Osteocyte (in vitro differentiated cells): Measurements from ENCODE around the gene KCNN2. TPM values are rescaled to one million over a fixed set of nuclear protein-coding genes. Genes with fewer than 3 reads are reported as not detected.
"Not testable (repeated sequence)": the region's sequence is repeated elsewhere in the genome, so short reads cannot be mapped to it uniquely, and the experiment has no call there.

Experiments used
- DNase-seq: peaks from one replicate; pipeline ENCODE4 v3.0.0; 2021; ENCODE audit warnings: mixed read lengths; ENCODE audit not compliant: unreplicated experiment; ENCODE audit errors: extremely low spot score
- H3K27ac Mint-ChIP-seq: one replicate; pipeline ENCODE4 v1.8.0; 2021; ENCODE audit warnings: mild to moderate bottlenecking, mixed read lengths; ENCODE audit not compliant: unreplicated experiment
- H3K27me3 Mint-ChIP-seq: one replicate; pipeline ENCODE4 v1.8.0; 2021; ENCODE audit warnings: mixed read lengths; ENCODE audit not compliant: unreplicated experiment
- H3K36me3 Mint-ChIP-seq: one replicate; pipeline ENCODE4 v1.8.0; 2021; ENCODE audit warnings: mixed read lengths; ENCODE audit not compliant: unreplicated experiment
- H3K4me1 Mint-ChIP-seq: one replicate; pipeline ENCODE4 v1.8.0; 2021; ENCODE audit warnings: mixed read lengths; ENCODE audit not compliant: unreplicated experiment
- H3K4me3 Mint-ChIP-seq: one replicate; pipeline ENCODE4 v1.8.0; 2021; ENCODE audit warnings: mild to moderate bottlenecking, moderate library complexity, mixed read lengths; ENCODE audit not compliant: unreplicated experiment
- H3K9me3 Mint-ChIP-seq: one replicate; pipeline ENCODE4 v1.8.0; 2021; ENCODE audit warnings: mixed read lengths; ENCODE audit not compliant: unreplicated experiment
- CTCF ChIP-seq: fragments of 200-600 bp; sonication (generic); IDR thresholded peaks from 2 replicates; pipeline ENCODE4 v1.5.0; 2021; ENCODE audit warnings: antibody characterized with exemption, mild to moderate bottlenecking, moderate library complexity
- total RNA-seq: library from RNA; stranded (reverse); gene quantifications from 2 replicates; pipeline ENCODE4 v1.2.1, GENCODE V29; 2021

Gene KCNN2
- total RNA-seq, 1 donor from 2014 or later = 0.08 TPM

GRCh38 chr5:114427204-114427603 lies 65.3 kb downstream of the KCNN2 start:
- Mint-ChIP-seq H3K4me1 (no peaks in the 10 kb centered on the region), H3K27me3 (peaks cover 22% of the 10 kb centered on the region), H3K9me3 (no peaks in the 10 kb centered on the region), H3K27ac (no peak overlapping the region), H3K36me3 (no peaks in the 10 kb centered on the region), H3K4me3 (no peak overlapping the region)
- TF ChIP-seq CTCF = no peak
- DNase-seq = no peak

GRCh38 chr5:114430532-114430931 lies 68.7 kb downstream of the KCNN2 start:
- H3K9me3 Mint-ChIP-seq = no peaks in the 10 kb centered on the region
- no peaks in the 10 kb centered on the region for H3K4me1 Mint-ChIP-seq
- no peak overlapping the region for H3K4me3 Mint-ChIP-seq
- no peak for TF ChIP-seq CTCF
- H3K36me3 Mint-ChIP-seq = no peaks in the 10 kb centered on the region
- no peak overlapping the region for H3K27ac Mint-ChIP-seq
- DNase-seq = no peak
- H3K27me3 Mint-ChIP-seq = peaks cover 17% of the 10 kb centered on the region

- not testable (repeated sequence) for H3K27ac Mint-ChIP-seq, DNase-seq, H3K4me1 Mint-ChIP-seq, H3K4me3 Mint-ChIP-seq, H3K36me3 Mint-ChIP-seq, H3K9me3 Mint-ChIP-seq
- peaks cover 16% of the 10 kb centered on the region for H3K27me3 Mint-ChIP-seq
Observed at GRCh38 chr5:114432684-114433083, 70.8 kb downstream of the KCNN2 start.

GRCh38 chr5:114434396-114435219 lies 72.7 kb downstream of the KCNN2 start:
- DNase-seq = no peak
- Mint-ChIP-seq H3K9me3 (no peaks in the 10 kb centered on the region), H3K27me3 (peaks cover 21% of the 10 kb centered on the region), H3K27ac (no peak overlapping the region), H3K4me3 (no peak overlapping the region), H3K4me1 (no peaks in the 10 kb centered on the region), H3K36me3 (no peaks in the 10 kb centered on the region)
- TF ChIP-seq CTCF = no peak

- no peaks in the 10 kb centered on the region for H3K4me1 Mint-ChIP-seq
- no peak overlapping the region for H3K27ac Mint-ChIP-seq
- no peak overlapping the region for H3K4me3 Mint-ChIP-seq
- peaks cover 25% of the 10 kb centered on the region for H3K27me3 Mint-ChIP-seq
- H3K36me3 Mint-ChIP-seq = no peaks in the 10 kb centered on the region
- DNase-seq = no peak
- TF ChIP-seq CTCF = no peak
- H3K9me3 Mint-ChIP-seq = no peaks in the 10 kb centered on the region
Observed at GRCh38 chr5:114435220-114435481, 73.3 kb downstream of the KCNN2 start.
